ENCODE results near the gene HECW1.
A peak's percentile ranks its signal among the peaks of the same experiment; 100 is the strongest.
"Not testable (repeated sequence)": the region's sequence is repeated elsewhere in the genome, so short reads cannot be mapped to it uniquely, and the experiment has no call there.

HECW1 gene

DNA sequence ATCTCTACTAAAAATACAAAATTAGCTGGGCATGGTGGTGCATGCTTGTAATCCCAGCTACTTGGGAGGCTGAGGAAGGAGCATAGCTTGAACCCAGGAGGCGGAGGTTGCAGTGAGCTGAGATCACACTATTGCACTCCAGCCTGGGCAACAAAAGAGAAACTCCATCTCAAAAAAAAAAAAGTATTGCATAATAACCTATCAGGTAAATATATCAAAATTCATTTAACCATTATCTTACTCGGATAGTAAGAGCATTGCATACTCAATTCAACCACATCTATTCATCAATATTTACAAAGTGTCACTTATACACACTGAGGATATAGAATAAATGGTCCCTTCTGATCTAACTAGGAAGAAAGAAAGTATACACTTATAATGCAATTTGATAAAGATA is 461.4 kb downstream of the HECW1 start:
- DNase-seq (ENCODE audit: low read depth, low spot score), result not testable (repeated sequence)

- no peak for DNase-seq (ENCODE audit: low read depth, low spot score)
These were observed 463.1 kb downstream of the HECW1 start for GRCh38 chr7:43575506-43575905.

GRCh38 chr7:43576241-43576640 is 463.8 kb downstream of the HECW1 start:
- DNase-seq (ENCODE audit: low read depth, low spot score), result no peak

- peak; percentile 50 for DNase-seq (ENCODE audit: low read depth, low spot score)
These were observed 465.1 kb downstream of the HECW1 start for GRCh38 chr7:43577485-43577951.

GRCh38 chr7:43582503-43583423 is 470.3 kb downstream of the HECW1 start, which contains the start of gene STK17A:
Gene STK17A (plus strand): TSS chr7:43583108. CDS start chr7:43583244, 136 bp downstream.
- peak; percentile 98 for DNase-seq (ENCODE audit: low read depth, low spot score)

DNA sequence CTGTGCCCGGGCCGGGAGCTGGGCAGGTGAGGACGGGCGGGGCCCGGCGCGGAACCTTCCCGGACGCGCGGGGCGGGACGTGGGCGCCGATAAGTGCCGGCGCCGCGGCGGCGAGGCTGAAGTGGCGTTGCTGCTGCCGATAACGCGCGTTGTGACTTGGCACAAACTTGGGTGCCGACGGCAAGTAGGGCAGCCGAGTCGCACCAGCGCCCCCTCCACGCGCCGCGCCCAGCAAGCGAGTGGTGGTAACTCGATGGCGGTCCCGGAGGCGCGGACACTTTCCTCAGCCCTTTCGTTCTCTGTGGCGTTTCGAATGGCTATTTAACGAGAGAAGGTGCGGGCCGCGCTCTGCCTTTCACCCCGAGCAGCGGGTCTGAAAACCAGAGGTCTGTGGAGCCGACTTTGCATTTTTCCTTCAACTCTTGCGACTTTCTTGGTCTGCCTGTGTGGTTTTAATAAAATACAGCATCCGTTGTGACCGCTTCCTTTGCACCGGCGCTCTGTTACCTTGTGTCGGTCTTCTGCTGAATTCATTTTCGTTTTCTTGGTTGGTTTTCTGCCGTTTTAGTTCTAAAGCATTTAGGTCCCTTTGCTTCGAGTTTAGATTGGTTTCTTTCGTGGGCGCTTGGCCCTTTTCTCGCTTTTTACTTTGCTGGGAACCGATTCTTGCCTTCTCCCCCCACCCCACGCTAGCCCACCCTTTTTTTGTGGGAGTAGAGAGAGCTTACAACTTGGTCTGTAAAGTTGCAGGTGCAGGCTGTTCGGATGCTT is 471.2 kb downstream of the HECW1 start:
- DNase-seq (ENCODE audit: low read depth, low spot score), result peak; percentile 81

DNA sequence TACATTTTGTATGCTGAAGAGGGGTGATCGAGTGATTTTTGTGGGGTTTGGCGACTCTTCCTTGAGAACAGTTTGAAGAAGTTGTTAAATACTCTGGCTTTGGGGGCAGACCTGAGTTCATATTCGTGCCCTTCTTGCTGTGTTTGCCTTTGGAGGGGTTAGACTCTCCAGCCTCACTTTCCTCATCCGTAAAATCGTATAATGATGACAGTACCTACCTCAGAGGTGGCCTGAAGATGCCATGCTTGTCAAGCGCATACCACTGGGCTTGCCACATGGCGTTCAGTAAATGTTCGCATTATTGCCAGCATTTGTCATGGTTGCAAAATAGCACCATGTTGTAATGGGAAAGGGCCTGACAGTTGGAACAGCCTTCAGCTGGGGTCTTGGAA is 471.7 kb downstream of the HECW1 start:
- peak; percentile 72 for DNase-seq (ENCODE audit: low read depth, low spot score)

- DNase-seq (ENCODE audit: low read depth, low spot score), result peak; percentile 30
These were observed 472.3 kb downstream of the HECW1 start for GRCh38 chr7:43584733-43585132.

- DNase-seq (ENCODE audit: low read depth, low spot score), result peak; percentile 62
These were observed 473.1 kb downstream of the HECW1 start for GRCh38 chr7:43585562-43585961.

- DNase-seq (ENCODE audit: low read depth, low spot score), result peak; percentile 64
These were observed 473.9 kb downstream of the HECW1 start for GRCh38 chr7:43586251-43586900.

- peak; percentile 25 for DNase-seq (ENCODE audit: low read depth, low spot score)
These were observed 476.2 kb downstream of the HECW1 start for GRCh38 chr7:43588477-43589132.

GRCh38 chr7:43589133-43589478 is 476.7 kb downstream of the HECW1 start:
- no peak for DNase-seq (ENCODE audit: low read depth, low spot score)

DNA sequence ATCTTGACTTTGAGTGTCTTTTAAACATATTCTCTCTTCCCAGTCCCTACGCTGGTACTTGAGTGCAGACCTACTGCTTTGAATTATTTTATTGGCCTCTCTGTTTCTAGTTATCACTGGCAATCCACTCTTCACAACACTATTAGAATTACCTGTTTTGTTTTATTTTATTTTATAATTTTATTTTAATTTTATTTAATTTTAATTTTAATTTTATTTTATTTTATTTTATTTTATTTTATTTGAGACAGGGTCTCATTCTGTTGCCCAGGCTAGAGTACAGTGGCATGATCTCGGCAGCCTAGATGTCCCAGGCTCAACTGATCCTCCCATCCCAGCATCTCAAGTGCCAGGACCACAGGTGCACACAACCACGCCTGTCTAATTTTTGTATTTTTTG is 477.3 kb downstream of the HECW1 start:
- DNase-seq (ENCODE audit: low read depth, low spot score), result no peak

- no peak for DNase-seq (ENCODE audit: low read depth, low spot score)
These were observed 478.6 kb downstream of the HECW1 start for GRCh38 chr7:43590862-43591557.

- DNase-seq (ENCODE audit: low read depth, low spot score), result peak; percentile 45
These were observed 479.2 kb downstream of the HECW1 start for GRCh38 chr7:43591558-43592180.

DNA sequence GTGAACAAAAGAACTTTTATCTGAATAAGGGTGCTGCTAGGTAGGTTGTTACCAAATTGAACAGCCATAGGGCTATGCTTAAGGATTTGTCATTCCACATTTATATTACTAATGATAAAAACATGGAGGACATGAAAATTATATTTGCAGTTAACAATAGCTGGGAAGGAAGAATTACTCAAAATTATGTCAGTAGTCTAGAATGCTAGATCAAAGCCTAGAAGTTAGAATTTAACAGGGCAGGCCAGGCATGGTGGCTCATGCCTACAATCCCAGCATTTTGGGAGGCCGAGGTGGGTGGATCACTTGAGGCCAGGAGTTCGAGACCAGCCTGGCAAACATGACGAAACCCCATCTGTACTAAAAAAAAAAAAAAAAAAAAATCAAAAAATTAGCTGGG is 479.9 kb downstream of the HECW1 start:
- no peak for DNase-seq (ENCODE audit: low read depth, low spot score)

- no peak for DNase-seq (ENCODE audit: low read depth, low spot score)
These were observed 480.6 kb downstream of the HECW1 start for GRCh38 chr7:43593010-43593409.

DNA sequence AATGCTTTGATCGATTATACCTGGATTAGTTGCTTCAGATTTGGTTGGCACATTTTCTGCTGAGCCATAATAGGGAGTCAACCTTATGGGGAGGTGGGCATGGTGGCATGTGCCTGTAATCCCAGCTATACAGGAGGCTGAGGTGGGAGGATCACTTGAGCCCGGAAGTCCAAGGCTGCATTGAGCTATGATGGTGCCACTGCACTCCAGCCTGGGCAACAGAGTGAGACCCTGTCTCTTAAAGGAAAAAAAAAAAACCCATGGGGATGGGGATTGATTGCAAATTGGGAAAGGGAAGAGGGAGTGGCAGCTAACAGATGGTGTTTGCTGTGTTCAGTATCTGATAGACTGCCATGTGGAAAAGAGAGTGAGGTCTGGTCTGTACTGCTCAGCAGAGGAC is 481.6 kb downstream of the HECW1 start:
- DNase-seq (ENCODE audit: low read depth, low spot score), result no peak

DNA sequence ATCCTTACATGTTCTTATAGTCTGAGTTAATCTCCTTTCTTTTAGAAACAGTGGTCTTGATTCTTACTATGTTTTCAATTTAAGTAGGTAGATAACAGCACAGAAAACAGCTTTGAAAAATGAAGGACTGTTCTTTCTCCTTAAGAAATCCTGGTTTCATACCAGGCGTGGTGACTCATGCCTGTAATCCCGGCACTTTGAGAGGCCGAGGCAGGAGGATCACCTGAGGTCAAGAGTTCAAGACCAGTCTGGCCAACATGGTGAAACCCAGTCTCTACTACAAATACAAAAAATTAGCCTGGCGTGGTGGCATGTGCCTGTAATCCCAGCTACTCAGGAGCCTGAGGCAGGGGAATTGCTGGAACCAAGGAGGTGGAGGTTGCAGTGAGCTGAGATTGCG is 484.0 kb downstream of the HECW1 start:
- DNase-seq (ENCODE audit: low read depth, low spot score), result peak; percentile 27

GRCh38 chr7:43600056-43600455 is 487.6 kb downstream of the HECW1 start:
- DNase-seq (ENCODE audit: low read depth, low spot score), result no peak
